ENCODE measurements around the gene ABTB2.

DNA sequence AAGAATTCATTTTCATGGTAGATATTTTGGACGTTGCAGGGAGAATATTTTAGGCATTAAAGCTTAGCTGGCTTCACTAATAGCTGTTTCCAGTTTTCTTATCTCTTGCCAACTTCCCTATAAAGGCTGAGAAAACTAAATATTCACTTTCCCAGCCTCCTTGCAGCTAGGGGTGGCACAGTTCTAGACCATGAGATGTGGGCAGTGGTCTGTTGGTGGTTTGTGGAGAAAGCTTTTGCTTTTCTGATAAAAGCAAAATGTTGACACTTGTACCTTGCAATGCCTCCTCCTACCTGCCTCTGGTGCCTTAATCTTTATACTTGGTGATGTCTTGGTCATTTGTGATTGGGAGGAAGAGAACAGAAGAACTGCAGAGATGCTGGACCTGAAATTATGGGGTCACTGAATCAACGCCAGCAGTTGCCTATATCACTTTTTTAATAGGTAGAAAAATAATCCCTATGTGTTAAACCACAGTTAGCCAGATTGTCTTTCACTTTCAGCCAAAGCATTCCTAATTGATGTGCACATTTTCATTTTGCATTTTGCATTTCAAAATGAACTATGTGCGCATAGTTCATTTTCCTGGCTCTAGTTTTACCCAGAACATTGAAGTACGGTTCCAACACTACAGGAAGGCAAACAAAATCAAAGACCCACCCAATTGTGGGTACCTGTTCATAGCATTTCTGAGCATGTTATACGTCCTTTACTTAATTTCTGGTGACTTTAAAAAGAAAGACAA, 24.9 kb upstream of the ABTB2 start:
- TF ChIP-seq, protein P1, sequence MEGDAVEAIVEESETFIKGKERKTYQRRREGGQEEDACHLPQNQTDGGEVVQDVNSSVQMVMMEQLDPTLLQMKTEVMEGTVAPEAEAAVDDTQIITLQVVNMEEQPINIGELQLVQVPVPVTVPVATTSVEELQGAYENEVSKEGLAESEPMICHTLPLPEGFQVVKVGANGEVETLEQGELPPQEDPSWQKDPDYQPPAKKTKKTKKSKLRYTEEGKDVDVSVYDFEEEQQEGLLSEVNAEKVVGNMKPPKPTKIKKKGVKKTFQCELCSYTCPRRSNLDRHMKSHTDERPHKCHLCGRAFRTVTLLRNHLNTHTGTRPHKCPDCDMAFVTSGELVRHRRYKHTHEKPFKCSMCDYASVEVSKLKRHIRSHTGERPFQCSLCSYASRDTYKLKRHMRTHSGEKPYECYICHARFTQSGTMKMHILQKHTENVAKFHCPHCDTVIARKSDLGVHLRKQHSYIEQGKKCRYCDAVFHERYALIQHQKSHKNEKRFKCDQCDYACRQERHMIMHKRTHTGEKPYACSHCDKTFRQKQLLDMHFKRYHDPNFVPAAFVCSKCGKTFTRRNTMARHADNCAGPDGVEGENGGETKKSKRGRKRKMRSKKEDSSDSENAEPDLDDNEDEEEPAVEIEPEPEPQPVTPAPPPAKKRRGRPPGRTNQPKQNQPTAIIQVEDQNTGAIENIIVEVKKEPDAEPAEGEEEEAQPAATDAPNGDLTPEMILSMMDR (IDR thresholded peaks at IDR 0.05; ENCODE audit: borderline replicate concordance, extremely low read depth, low read length, poor library complexity, severe bottlenecking): no peak
- no peak for TF ChIP-seq EZH2 (IDR thresholded peaks at IDR 0.05; ENCODE audit: borderline replicate concordance, low read depth, low read length, severe bottlenecking)

All from DND-41 (cell line).